CD14-positive monocyte (primary cell): ENCODE measurements around the gene GPI. TPM values are rescaled to one million over a fixed set of nuclear protein-coding genes. Genes with fewer than 3 reads are reported as not detected.

Source experiments
- DNase-seq, 3 donors: peaks; one replicate each; pipeline ENCODE4 v3.0.0-alpha.2; 2011 to 2022
- H2AFZ ChIP-seq: 2 replicates; pipeline ENCODE4 v1.6.0; 2012; ENCODE audit warnings: mild to moderate bottlenecking, low read depth, low read length, inconsistent platforms; ENCODE audit not compliant: insufficient read depth, poor library complexity, severe bottlenecking
- H3K27ac ChIP-seq, 2 donors: 1 replicate in 1 of 2; 2 replicates in 1 of 2; pipeline ENCODE4 v1.5.1; 2012 to 2013; ENCODE audit warnings: low read length in 2 of 2, control low read depth in 1 of 2, inconsistent platforms in 1 of 2, low read depth in 1 of 2, mild to moderate bottlenecking in 1 of 2
- H3K27me3 ChIP-seq, 2 donors: one replicate each; pipeline versions ENCODE4 v1.6.0 to v1.6.1; 2011 to 2013; ENCODE audit warnings: low read length in 2 of 2; ENCODE audit not compliant: control insufficient read depth in 2 of 2, insufficient read depth in 2 of 2
- H3K36me3 ChIP-seq, 2 donors: replicated peaks in 1 of 2; 1 replicate in 1 of 2; 2 replicates in 1 of 2; pipeline versions ENCODE4 v1.5.1 to v1.6.1; 2012 to 2013; ENCODE audit warnings: low read length in 2 of 2, control low read depth in 1 of 2, inconsistent platforms in 1 of 2, mild to moderate bottlenecking in 1 of 2; ENCODE audit not compliant: insufficient read depth in 2 of 2, control insufficient read depth in 1 of 2
- H3K4me1 ChIP-seq, 2 donors: 1 replicate in 1 of 2; 2 replicates in 1 of 2; pipeline versions ENCODE4 v1.5.1 to v1.6.1; 2012 to 2013; ENCODE audit warnings: low read length in 2 of 2, control low read depth in 1 of 2, inconsistent platforms in 1 of 2, mild to moderate bottlenecking in 1 of 2, moderate library complexity in 1 of 2; ENCODE audit not compliant: insufficient read depth in 2 of 2, control insufficient read depth in 1 of 2
- H3K4me2 ChIP-seq: replicated peaks from 2 replicates; pipeline ENCODE3; 2012; ENCODE audit warnings: low read length, moderate library complexity, mild to moderate bottlenecking; ENCODE audit not compliant: poor library complexity, severe bottlenecking; ENCODE audit errors: extremely low read depth
- H3K4me3 ChIP-seq, 3 experiments: fragments of 200-600 bp in 1 of 3; sonication (generic) in 1 of 3; replicated peaks in 1 of 3; 1 replicate in 2 of 3; 2 replicates in 1 of 3; pipeline ENCODE4 v1.5.1; 2011 to 2013; ENCODE audit warnings: low read length in 3 of 3, mild to moderate bottlenecking in 3 of 3, control low read depth in 2 of 3, low read depth in 2 of 3, inconsistent platforms in 1 of 3, moderate library complexity in 1 of 3
- H3K79me2 ChIP-seq: 2 replicates; pipeline ENCODE4 v1.6.0; 2012; ENCODE audit warnings: mild to moderate bottlenecking, control low read depth, inconsistent platforms, low read length, moderate library complexity; ENCODE audit not compliant: insufficient read depth
- H3K9ac ChIP-seq: 2 replicates; pipeline ENCODE4 v1.6.0; 2017; ENCODE audit warnings: low read length, mild to moderate bottlenecking; ENCODE audit not compliant: insufficient read depth, poor library complexity, severe bottlenecking
- H3K9me3 ChIP-seq, 2 donors: replicated peaks in 1 of 2; 1 replicate in 1 of 2; 2 replicates in 1 of 2; pipeline versions ENCODE4 v1.5.1 to v1.6.1; 2012 to 2013; ENCODE audit warnings: low read length in 2 of 2, control low read depth in 1 of 2; ENCODE audit not compliant: control insufficient read depth in 1 of 2, insufficient read depth in 1 of 2
- H4K20me1 ChIP-seq: 2 replicates; pipeline ENCODE4 v1.6.0; 2012; ENCODE audit warnings: mild to moderate bottlenecking, low read length, control low read depth, moderate library complexity; ENCODE audit not compliant: insufficient read depth
- H3K27ac Mint-ChIP-seq, 7 donors: one replicate each; pipeline ENCODE4 v1.8.0; 2020; ENCODE audit warnings: mild to moderate bottlenecking in 7 of 7, mixed read lengths in 7 of 7, moderate library complexity in 6 of 7, inconsistent platforms in 2 of 7
- H3K27me3 Mint-ChIP-seq, 3 donors: one replicate each; pipeline ENCODE4 v1.8.0; 2021 to 2022; ENCODE audit warnings: low read depth in 3 of 3, mild to moderate bottlenecking in 3 of 3, mixed read lengths in 3 of 3, moderate library complexity in 3 of 3, inconsistent platforms in 1 of 3
- H3K36me3 Mint-ChIP-seq, 2 donors: one replicate each; pipeline ENCODE4 v1.8.0; 2020; ENCODE audit warnings: mixed read lengths in 2 of 2, inconsistent platforms in 1 of 2, mild to moderate bottlenecking in 1 of 2
- H3K4me1 Mint-ChIP-seq: one replicate; pipeline ENCODE4 v1.8.0; 2020; ENCODE audit warnings: mild to moderate bottlenecking, mixed read lengths
- H3K4me3 Mint-ChIP-seq, 2 donors: one replicate each; pipeline ENCODE4 v1.8.0; 2020; ENCODE audit warnings: mild to moderate bottlenecking in 2 of 2, mixed read lengths in 2 of 2, moderate library complexity in 1 of 2
- H3K9me3 Mint-ChIP-seq, 7 donors: one replicate each; pipeline ENCODE4 v1.8.0; 2020 to 2022; ENCODE audit warnings: mixed read lengths in 7 of 7, mild to moderate bottlenecking in 6 of 7, moderate library complexity in 6 of 7, inconsistent platforms in 2 of 7
- WGBS: methylation state at CpG from one replicate; pipeline ENCODE4 v1.1.5; 2013; ENCODE audit warnings: missing lambda C conversion rate; ENCODE audit not compliant: insufficient coverage; 5-methylcytosine and 5-hydroxymethylcytosine counted together
- intact Hi-C, 2 donors: fragments of 100-400 bp; cut with micrococcal nuclease; formaldehyde crosslinking; loops; one replicate each; pipeline versions ENCODE4 v1.15.0 to v1.15.1; 2023
- polyA plus RNA-seq, 3 donors: library from polyadenylated mRNA; depleted of rRNA in 1 of 3; unstranded in 2 of 3; stranded (reverse) in 1 of 3; fragments of 300-500 nt in 2 of 3; fragments of >200 nt in 1 of 3; fragmentation: Illumina TruSeq in 2 of 3; gene quantifications; 1 replicate in 2 of 3; 2 replicates in 1 of 3; pipeline ENCODE4 v1.2.3, GENCODE V29; 2012 to 2021
- TF ChIP-seq, protein P1 (sequence below): fragments of 200-600 bp; IDR thresholded peaks from one replicate; pipeline ENCODE4 v1.8.0; 2022; ENCODE audit warnings: antibody characterized with exemption, mild to moderate bottlenecking

GPI gene
- polyA plus RNA-seq, 3 donors, result 81.2 to 107 (median 95.3) TPM

DNA sequence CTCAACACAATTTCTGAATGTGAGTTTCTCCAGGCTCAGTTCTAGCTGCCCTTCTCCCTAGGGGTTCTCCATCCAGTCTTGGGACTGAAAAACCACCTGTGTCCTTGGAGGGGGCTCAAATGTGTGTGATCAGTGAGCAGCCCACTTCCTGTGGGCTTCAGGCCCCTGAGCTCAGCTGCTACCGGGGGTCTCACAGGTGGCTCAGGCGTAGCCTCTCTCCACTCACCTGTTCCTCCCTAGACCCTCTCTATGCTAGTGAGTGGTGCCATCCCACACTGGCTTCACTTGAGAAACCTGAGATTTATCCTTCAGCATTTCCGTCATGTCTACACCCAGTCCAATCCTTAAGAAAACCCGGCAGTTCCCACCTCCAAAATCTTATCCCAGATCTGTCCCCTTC, 39.8 kb upstream of the GPI start:
- Histone ChIP-seq H3K27ac (no peak overlapping the region), H4K20me1 (no peaks in the 10 kb centered on the region), H3K79me2 (no peaks in the 10 kb centered on the region), H3K9ac (no peak overlapping the region), H3K9me3 (no peaks in the 10 kb centered on the region), H2AFZ (no peak overlapping the region), H3K4me2 (no peak overlapping the region), H3K4me3 (no peak overlapping the region), H3K4me1 (no peaks in the 10 kb centered on the region), H3K27me3 (no peaks in the 10 kb centered on the region), H3K36me3 (peaks cover 0 to 15% of the 10 kb centered on the region in 2 donors)
- peaks cover 0 to 2% (median 0%) of the 10 kb centered on the region in 7 donors for H3K9me3 Mint-ChIP-seq
- intact Hi-C loops, result no loop called here
- TF ChIP-seq, protein P1, sequence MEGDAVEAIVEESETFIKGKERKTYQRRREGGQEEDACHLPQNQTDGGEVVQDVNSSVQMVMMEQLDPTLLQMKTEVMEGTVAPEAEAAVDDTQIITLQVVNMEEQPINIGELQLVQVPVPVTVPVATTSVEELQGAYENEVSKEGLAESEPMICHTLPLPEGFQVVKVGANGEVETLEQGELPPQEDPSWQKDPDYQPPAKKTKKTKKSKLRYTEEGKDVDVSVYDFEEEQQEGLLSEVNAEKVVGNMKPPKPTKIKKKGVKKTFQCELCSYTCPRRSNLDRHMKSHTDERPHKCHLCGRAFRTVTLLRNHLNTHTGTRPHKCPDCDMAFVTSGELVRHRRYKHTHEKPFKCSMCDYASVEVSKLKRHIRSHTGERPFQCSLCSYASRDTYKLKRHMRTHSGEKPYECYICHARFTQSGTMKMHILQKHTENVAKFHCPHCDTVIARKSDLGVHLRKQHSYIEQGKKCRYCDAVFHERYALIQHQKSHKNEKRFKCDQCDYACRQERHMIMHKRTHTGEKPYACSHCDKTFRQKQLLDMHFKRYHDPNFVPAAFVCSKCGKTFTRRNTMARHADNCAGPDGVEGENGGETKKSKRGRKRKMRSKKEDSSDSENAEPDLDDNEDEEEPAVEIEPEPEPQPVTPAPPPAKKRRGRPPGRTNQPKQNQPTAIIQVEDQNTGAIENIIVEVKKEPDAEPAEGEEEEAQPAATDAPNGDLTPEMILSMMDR, result no peak
- H3K4me1 Mint-ChIP-seq, result no peaks in the 10 kb centered on the region
- H3K27ac Mint-ChIP-seq, result no peak overlapping the region
- peaks cover 19 to 26% of the 10 kb centered on the region in 2 donors for H3K36me3 Mint-ChIP-seq
- 98% methylated on average over 4 of the region's 4 CpGs for WGBS
- no peak overlapping the region for H3K4me3 Mint-ChIP-seq
- no peak for DNase-seq
- peaks cover 0 to 4% (median 2%) of the 10 kb centered on the region in 3 donors for H3K27me3 Mint-ChIP-seq

DNA sequence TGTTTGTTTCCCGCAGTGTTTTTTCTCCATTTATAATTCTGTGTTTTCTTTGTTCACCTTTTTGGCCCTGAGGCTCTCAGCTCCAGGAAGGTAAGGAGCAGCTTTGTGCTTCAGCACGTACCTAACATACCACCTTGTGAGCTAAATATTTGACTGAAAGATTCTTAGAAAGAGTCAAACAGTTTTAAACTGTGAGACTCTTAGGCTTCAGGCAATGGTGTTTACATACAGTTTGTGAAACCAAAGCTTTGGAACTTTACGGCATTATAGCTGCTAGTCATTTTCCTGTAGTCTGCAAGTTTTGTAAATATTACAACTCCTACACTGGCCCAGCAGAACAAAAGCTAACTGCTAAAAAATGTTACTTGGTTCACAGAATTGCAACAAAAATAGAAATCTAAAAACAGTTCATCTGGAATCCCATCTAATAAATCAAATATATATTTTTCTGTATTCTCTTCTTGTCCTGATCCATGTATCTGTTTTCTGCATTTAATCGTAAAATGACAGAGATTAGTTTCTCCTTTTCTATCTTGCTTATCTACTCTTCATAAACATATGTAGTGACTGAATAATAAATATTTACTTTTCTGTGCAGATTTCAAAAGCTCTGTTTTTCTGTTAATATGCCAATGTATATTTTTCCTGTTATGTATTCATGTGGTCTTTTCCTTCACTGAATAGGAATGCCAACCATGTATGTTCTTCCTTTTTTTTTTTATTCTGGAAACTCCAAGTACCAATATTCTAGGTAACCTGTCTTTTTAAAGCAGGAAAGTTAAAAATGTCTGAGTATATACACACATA, 38.8 kb upstream of the GPI start:
- H3K36me3 ChIP-seq, result peaks cover 0 to 16% of the 10 kb centered on the region in 2 donors
- Mint-ChIP-seq H3K4me3 (no peak overlapping the region), H3K4me1 (no peaks in the 10 kb centered on the region), H3K36me3 (peaks cover 21 to 29% of the 10 kb centered on the region in 2 donors), H3K9me3 (peaks cover 0 to 2% (median 0%) of the 10 kb centered on the region in 7 donors), H3K27me3 (peaks cover 0 to 6% (median 2%) of the 10 kb centered on the region in 3 donors), H3K27ac (no peak overlapping the region)
- H3K9ac ChIP-seq, result no peak overlapping the region
- intact Hi-C loops, result no loop called here
- H3K27ac ChIP-seq, result no peak overlapping the region
- H3K4me3 ChIP-seq, result no peak overlapping the region
- H2AFZ ChIP-seq, result no peak overlapping the region
- no peak for DNase-seq
- H4K20me1 ChIP-seq, result no peaks in the 10 kb centered on the region
- no CpG with 5 or more reads among the region's 4 CpGs for WGBS
- no peaks in the 10 kb centered on the region for H3K9me3 ChIP-seq
- H3K4me2 ChIP-seq, result no peak overlapping the region
- no peaks in the 10 kb centered on the region for H3K27me3 ChIP-seq
- TF ChIP-seq, protein P1, result no peak
- no peaks in the 10 kb centered on the region for H3K4me1 ChIP-seq
- H3K79me2 ChIP-seq, result no peaks in the 10 kb centered on the region
